HUES48 (cell line): ENCODE data around the gene KLK2.

Experiments
- H3K27ac ChIP-seq: one replicate; pipeline ENCODE4 v1.7.0; 2013; ENCODE audit warnings: low read depth, low read length, inconsistent platforms
- H3K27me3 ChIP-seq: 2 replicates; pipeline ENCODE4 v1.6.1; 2013; ENCODE audit warnings: mild to moderate bottlenecking, low read length; ENCODE audit not compliant: control insufficient read depth, insufficient read depth
- H3K36me3 ChIP-seq: 2 replicates; pipeline ENCODE4 v1.6.1; 2013; ENCODE audit warnings: low read length; ENCODE audit not compliant: control insufficient read depth, insufficient read depth
- H3K4me1 ChIP-seq: 2 replicates; pipeline ENCODE4 v1.6.1; 2013; ENCODE audit warnings: mild to moderate bottlenecking, low read length; ENCODE audit not compliant: control insufficient read depth, insufficient read depth
- H3K4me3 ChIP-seq: 2 replicates; pipeline ENCODE4 v1.5.1; 2013; ENCODE audit warnings: mild to moderate bottlenecking, low read depth, low read length
- H3K9ac ChIP-seq: 2 replicates; pipeline ENCODE4 v1.6.1; 2013; ENCODE audit warnings: mild to moderate bottlenecking, low read depth, low read length, moderate library complexity
- H3K9me3 ChIP-seq: 2 replicates; pipeline ENCODE4 v1.6.1; 2013; ENCODE audit warnings: low read length; ENCODE audit not compliant: control insufficient read depth, insufficient read depth

Gene KLK2

DNA sequence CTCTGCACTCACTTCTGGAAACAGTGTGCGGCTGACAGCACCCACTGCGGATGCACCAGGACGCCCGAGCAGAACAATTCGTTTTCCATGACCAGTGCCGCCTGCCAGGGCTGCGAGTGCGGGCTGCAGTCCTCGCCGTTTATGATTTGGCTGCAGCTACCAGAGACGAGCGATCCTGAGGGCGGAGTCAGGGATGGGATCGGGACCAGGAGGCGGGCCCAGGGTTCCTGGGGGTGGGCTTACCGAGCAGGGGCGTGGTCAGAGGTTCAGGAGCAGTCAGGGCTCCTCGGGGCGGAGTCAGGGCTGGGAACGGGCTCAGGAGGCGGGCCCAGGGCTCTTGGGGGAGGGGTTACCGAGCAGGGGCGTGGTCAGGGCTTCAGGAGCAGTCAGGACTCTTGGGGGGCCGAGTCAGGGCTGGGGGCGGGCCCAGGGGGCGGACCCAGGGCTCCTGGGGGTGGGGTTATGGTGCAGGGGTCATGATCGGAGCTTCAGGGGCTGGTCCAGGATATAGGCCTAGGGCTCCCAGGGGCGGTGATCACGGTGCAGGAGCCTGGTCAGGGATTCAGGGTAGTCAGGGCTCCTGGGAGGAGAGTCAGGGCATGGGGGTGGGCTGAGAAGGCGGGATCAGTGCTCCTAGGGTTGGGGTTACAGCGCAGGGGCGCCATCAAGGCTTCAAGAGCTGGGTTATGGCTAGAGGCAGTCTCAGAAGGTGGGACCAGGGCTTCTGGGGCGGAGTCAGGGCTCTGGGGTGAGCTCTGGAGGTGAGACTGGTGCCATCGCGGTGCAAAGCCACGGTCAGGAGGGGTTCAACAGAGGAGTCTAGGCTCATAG lies 36.2 kb downstream of the KLK2 start:
- H3K9me3 ChIP-seq = no peaks in the 10 kb centered on the region
- peaks cover 54% of the 10 kb centered on the region for H3K27me3 ChIP-seq
- H3K9ac ChIP-seq = no peak overlapping the region
- H3K4me1 ChIP-seq = peaks cover 3% of the 10 kb centered on the region; the same call in 1 of the 2 replicates
- H3K27ac ChIP-seq = no peak overlapping the region
- H3K4me3 ChIP-seq = peak overlapping the region; percentile 75
- H3K36me3 ChIP-seq = no peaks in the 10 kb centered on the region

DNA sequence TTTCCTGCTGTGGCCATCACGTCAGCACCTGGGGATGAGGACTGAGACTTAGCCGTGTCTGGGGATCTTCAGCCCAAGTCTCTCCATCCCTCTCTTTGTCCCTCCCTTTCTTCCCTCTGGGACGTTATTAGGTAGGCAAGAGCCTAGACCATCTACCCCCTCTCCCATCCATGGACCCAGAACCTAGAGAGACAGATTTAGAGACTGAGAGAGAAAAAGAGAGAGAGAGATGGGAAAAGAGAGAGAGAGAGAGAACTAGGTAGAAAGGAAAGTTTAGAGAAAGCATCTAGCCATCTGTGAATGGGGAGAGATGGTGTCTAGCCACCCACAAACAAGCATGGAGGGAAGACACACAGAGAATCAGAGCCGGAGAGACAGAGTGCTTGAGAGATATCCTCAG lies 37.5 kb downstream of the KLK2 start:
- peaks cover 65% of the 10 kb centered on the region for H3K27me3 ChIP-seq
- no peak overlapping the region for H3K4me3 ChIP-seq
- no peak overlapping the region for H3K9ac ChIP-seq
- H3K9me3 ChIP-seq = no peaks in the 10 kb centered on the region
- H3K36me3 ChIP-seq = no peaks in the 10 kb centered on the region
- H3K27ac ChIP-seq = no peak overlapping the region
- H3K4me1 ChIP-seq = peaks cover 3% of the 10 kb centered on the region; the same call in 1 of the 2 replicates

DNA sequence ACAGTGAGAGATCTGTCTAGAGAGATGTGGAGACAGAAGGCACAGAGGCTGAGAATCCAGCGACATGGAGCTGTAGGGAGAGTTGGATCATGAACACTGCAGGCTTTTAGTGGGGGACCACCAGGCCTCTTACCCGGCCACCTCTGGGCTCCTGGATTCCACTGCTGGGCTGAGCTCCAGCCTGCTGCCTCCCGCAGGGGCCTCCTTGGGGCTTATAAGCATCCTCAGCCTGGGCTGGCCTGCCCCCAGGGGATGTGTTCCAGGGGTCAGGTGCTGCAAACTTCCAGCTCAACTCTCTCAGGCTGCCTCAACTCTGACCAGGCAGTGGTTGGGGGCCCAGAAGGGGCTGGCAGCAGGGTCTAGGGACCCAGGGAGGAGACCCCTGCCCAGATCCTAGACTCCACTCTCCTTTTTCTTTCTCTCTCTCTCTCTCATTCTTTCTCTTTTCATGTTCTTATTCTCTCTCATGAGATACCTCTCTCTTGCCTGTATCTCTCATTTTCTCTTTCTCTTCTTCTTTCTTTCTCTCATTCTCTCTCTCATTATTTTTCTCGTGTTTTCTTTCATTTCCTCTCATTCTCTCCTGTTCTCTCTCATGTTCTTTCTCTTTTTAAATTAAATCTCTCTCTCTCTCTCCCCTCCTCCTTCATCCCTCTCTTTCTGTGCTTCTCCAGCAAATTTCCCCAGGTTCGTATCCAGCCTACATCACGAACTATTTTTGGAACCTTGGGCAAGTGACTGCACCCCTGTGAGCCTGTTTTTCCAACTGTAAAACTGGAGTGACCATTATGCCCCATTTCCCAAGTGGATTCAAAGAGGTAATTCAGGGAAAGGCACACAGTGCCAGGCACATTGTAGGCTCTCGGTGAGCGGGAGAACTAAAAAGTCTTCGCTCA lies 38.2 kb downstream of the KLK2 start, which contains the start of gene KLK4:
TSS of gene KLK4 (minus strand) at position 190 of the 896 bp plus-strand sequence. CDS start 657 bp downstream, outside the sequence.
- Histone ChIP-seq H3K27ac (no peak within 1 kb of the TSS), H3K27me3 (peaks cover 65% of the 10 kb centered on the region), H3K9me3 (no peaks in the 10 kb centered on the region), H3K4me3 (no peak within 1 kb of the TSS), H3K36me3 (no peaks in the 10 kb centered on the region), H3K4me1 (peaks cover 3% of the 10 kb centered on the region; the same call in 1 of the 2 replicates), H3K9ac (no peak within 1 kb of the TSS)

DNA sequence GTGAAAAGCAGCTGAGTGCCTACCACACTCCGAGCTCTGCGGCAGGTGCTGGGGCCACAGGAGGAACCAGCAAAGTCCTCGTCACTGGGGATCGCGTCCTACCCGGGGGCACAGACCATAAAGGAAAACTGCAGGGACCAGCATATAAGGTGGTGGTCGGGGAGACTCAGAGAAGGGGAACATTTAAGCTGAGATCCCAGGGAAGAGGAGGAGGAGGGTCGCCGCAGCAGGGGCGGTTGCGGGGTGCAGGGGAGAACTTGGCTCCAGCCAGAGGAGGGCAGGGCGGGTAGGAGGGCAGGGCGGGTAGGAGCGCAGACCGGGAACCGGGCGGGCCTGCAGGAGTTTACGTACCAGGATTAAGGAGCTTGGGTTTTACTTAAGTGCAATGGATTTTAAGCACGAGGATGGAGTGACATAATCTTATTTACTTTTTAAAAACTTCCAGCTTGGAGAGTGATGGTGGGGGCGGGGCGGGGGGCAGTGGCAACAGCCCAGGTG lies 38.9 kb downstream of the KLK2 start:
- Histone ChIP-seq H3K27ac (no peak overlapping the region), H3K9me3 (no peaks in the 10 kb centered on the region), H3K4me1 (peaks cover 3% of the 10 kb centered on the region; the same call in 1 of the 2 replicates), H3K36me3 (no peaks in the 10 kb centered on the region), H3K9ac (no peak overlapping the region), H3K4me3 (no peak overlapping the region), H3K27me3 (peaks cover 61% of the 10 kb centered on the region)

DNA sequence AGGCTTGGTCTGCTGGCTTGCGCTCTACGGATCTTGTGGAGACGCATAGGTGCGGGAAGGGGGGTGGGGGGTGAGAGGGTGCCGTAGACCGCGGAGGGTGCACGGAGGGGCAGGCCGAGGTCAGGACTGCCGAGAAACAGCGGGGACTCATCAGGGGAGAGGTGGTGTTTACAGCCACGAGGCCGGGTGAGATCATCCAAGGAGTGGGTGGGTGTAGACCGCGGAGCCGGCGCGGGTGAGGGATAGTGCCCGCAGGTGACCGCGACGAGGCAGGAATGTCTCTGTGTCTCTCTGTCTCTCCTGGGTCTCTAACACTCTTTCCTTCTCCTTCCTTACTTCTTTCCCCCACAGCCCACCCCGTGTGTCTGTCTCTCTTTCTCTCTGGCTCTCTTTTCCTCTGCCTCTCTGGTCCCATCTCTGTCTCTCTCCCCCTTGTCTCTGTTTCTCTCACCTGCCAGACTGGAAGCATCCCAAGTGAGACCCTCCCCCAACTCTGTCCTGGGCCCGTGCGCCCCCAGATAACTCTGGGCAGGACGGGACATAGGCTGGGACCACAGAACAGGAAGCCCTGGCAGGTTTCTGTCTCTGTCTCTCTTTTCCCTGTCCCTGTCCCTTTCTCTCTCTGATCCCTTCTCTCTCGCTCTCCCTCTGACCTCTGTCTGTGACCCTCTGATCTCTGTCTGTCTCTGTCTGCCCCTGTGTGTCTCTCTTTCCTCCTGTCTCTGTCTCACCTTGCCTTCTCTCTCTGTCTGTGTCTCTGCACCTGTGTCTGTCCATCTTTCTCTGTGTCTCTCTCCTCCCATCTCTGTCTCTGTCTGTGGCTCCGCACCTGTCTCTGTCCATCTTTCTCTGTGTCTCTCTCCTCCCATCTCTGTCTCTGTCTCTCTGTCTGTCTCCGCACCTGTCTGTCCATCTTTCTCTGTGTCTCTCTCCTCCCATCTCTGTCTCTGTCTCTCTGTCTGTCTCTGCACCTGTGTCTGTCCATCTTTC lies 39.8 kb downstream of the KLK2 start:
- Histone ChIP-seq H3K27ac (no peak overlapping the region), H3K4me1 (peaks cover 3% of the 10 kb centered on the region; the same call in 1 of the 2 replicates), H3K36me3 (no peaks in the 10 kb centered on the region), H3K4me3 (peak overlapping the region; percentile 52), H3K27me3 (peaks cover 57% of the 10 kb centered on the region), H3K9ac (no peak overlapping the region), H3K9me3 (no peaks in the 10 kb centered on the region)

DNA sequence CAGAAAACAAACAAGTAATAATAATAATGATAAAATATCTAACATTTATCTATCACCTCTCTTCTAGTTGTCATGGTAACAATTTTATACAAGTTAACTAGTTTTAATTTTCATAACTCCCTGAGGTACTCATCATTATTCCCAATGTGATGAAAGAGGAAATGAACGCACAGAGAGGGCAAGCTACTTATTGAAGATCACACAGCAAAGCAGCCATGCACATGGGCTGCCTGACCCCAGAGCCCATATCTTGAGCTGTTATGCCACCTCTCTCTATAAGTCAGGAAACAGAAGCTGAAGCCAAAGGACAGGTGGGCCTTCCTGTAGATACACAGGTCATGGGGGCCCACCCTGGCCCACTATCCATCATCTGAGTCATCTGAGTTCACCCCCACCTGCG lies 42.8 kb downstream of the KLK2 start:
- Histone ChIP-seq H3K9me3 (no peaks in the 10 kb centered on the region), H3K9ac (no peak overlapping the region), H3K27me3 (peaks cover 42% of the 10 kb centered on the region), H3K4me1 (no peaks in the 10 kb centered on the region), H3K4me3 (no peak overlapping the region), H3K27ac (no peak overlapping the region), H3K36me3 (no peaks in the 10 kb centered on the region)

DNA sequence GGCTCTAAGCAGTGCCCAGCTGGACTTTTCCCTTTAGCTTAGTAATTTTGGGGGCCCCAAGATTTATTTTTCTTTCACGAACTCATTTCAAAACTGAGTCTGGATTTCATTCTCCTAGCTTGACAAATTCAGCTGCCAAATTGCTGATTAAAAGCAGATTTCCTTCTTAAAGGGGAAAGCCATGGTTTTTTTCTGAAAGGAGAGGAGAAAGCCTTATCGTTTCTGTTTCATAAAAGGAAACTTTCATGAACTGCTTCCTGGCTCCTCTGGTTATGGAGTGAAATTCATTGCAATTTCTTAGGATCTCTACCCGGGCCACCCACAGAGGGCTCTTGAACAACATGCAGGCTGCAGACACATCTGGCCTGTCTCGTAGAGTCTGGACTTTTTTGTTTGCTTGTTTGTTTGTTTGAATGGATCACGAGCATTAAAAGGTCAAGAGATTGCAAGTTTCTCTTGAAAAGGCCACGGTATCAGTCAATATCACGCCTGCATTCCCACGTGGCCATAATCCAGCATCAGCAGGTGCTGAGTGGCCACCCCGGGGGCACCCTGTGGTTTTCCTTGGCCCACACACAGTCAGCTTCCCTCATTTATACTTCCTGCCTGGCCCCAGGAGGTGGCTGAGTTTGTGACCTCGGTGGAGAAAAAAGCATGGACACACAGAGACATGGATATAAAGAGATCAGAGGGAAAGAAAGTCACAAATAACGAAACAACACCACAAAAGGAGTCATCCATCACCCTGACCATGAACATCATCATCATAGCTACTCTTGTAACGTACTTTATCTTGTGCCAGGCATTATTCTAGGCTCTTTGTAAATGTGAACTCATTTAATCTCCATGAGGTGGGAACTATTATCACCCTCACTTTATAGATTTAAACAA lies 48.4 kb downstream of the KLK2 start:
- no peak overlapping the region for H3K9ac ChIP-seq
- H3K36me3 ChIP-seq = no peaks in the 10 kb centered on the region
- no peak overlapping the region for H3K27ac ChIP-seq
- peaks cover 9% of the 10 kb centered on the region for H3K27me3 ChIP-seq
- H3K4me3 ChIP-seq = 0 out of 2 replicates have a peak overlapping the region, but pooled peaks have one; percentile 16
- H3K4me1 ChIP-seq = peaks cover 9% of the 10 kb centered on the region
- no peaks in the 10 kb centered on the region for H3K9me3 ChIP-seq

DNA sequence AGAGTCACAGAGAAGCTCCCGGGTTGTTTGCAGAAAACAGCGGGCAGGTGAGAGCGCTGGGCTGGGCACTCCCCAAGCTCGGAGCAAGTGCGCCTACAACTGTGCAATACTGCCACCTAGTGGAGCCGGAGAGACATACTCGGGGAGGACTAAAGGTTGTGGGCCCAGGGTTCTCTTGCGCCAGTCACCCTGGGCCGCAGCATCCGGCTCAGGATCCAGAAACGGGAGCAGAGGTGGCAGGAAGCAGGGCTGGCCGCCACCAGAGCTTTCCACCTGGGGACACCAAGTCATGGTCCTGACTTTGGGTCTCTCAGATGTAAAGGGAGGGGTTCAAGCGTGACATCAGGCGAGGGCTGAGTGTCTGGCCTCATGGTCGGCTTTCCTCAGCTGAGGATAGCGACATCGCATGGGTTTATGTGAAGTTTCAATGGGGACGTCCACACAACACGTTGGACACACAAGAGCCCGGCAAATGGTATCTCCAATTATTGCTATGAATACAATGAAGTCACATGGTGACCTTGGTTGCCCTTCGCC lies 49.1 kb downstream of the KLK2 start:
- H3K4me1 ChIP-seq = peaks cover 9% of the 10 kb centered on the region
- no peaks in the 10 kb centered on the region for H3K9me3 ChIP-seq
- H3K36me3 ChIP-seq = no peaks in the 10 kb centered on the region
- H3K4me3 ChIP-seq = 0 out of 2 replicates have a peak overlapping the region, but pooled peaks have one; percentile 16
- no peak overlapping the region for H3K9ac ChIP-seq
- no peak overlapping the region for H3K27ac ChIP-seq
- H3K27me3 ChIP-seq = peaks cover 9% of the 10 kb centered on the region

DNA sequence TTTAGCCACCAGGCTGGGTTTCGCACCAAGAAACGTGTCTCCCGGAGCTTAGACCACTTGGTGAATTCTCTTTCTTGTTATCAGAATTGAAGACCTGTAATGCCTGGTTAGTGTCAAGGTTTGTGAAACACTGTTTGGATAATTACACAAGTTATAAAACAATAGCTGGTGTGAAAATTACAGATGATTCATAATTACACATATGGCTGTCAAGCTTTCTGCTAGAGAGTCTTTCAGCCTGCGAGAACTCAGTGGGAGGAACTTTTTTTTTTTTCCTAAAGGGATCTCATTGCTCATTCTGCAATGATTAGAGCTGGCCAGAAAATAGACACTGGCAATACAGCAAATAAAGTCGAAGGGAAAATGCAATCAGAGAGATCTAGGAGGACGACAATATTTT lies 51.3 kb downstream of the KLK2 start:
- peaks cover 9% of the 10 kb centered on the region for H3K4me1 ChIP-seq
- H3K4me3 ChIP-seq = no peak overlapping the region
- no peak overlapping the region for H3K27ac ChIP-seq
- H3K36me3 ChIP-seq = no peaks in the 10 kb centered on the region
- H3K9me3 ChIP-seq = no peaks in the 10 kb centered on the region
- H3K9ac ChIP-seq = no peak overlapping the region
- peaks cover 9% of the 10 kb centered on the region for H3K27me3 ChIP-seq
